H9 (cell line): ENCODE results near the gene ABCG1. TPM values are rescaled to one million over a fixed set of nuclear protein-coding genes. Genes with fewer than 3 reads are reported as not detected.

Source experiments
- DNase-seq: peaks from one replicate; pipeline ENCODE4 v3.0.0-alpha.2; 2017
- H2AFZ ChIP-seq: one replicate; pipeline ENCODE4 v1.6.1; 2013; ENCODE audit warnings: mild to moderate bottlenecking, low read length, control low read depth, moderate library complexity
- H2AK5ac ChIP-seq: 2 replicates; pipeline ENCODE4 v1.6.1; 2013; ENCODE audit warnings: low read length, control low read depth, mixed read lengths; ENCODE audit not compliant: insufficient read length
- H2BK120ac ChIP-seq: one replicate; pipeline ENCODE4 v1.6.1; 2013; ENCODE audit warnings: low read depth, mild to moderate bottlenecking, low read length, control low read depth, inconsistent platforms; ENCODE audit not compliant: poor library complexity, severe bottlenecking
- H2BK12ac ChIP-seq: 2 replicates; pipeline ENCODE4 v1.6.1; 2013; ENCODE audit warnings: low read length, control low read depth, mixed read lengths, low read depth; ENCODE audit not compliant: insufficient read length
- H2BK15ac ChIP-seq: 2 replicates; pipeline ENCODE4 v1.6.1; 2013; ENCODE audit warnings: low read depth, low read length, control low read depth
- H2BK20ac ChIP-seq: one replicate; pipeline ENCODE4 v1.6.1; 2013; ENCODE audit warnings: low read depth, mild to moderate bottlenecking, low read length, control low read depth, inconsistent platforms; ENCODE audit not compliant: poor library complexity, severe bottlenecking
- H2BK5ac ChIP-seq: 2 replicates; pipeline ENCODE4 v1.6.1; 2013; ENCODE audit warnings: low read length, control low read depth, mixed read lengths; ENCODE audit not compliant: insufficient read length
- H3K14ac ChIP-seq: 2 replicates; pipeline ENCODE4 v1.6.1; 2013; ENCODE audit warnings: low read length, control low read depth; ENCODE audit not compliant: insufficient read depth
- H3K18ac ChIP-seq: 2 replicates; pipeline ENCODE4 v1.6.1; 2013; ENCODE audit warnings: low read depth, mild to moderate bottlenecking, mixed read lengths, low read length, control low read depth; ENCODE audit not compliant: insufficient read length
- H3K23ac ChIP-seq: 2 replicates; pipeline ENCODE4 v1.6.1; 2013; ENCODE audit warnings: low read length, control low read depth, mixed read lengths, low read depth; ENCODE audit not compliant: insufficient read length
- H3K23me2 ChIP-seq: 2 replicates; pipeline ENCODE4 v1.6.1; 2013; ENCODE audit warnings: low read depth, mild to moderate bottlenecking, mixed read lengths, low read length, control low read depth; ENCODE audit not compliant: insufficient read length, poor library complexity, severe bottlenecking
- H3K27ac ChIP-seq: 2 replicates; pipeline ENCODE4 v1.5.1; 2013; ENCODE audit warnings: low read length, control low read depth, mixed read lengths, low read depth; ENCODE audit not compliant: insufficient read length
- H3K27me3 ChIP-seq: 2 replicates; pipeline ENCODE4 v1.6.1; 2013; ENCODE audit warnings: low read length, control low read depth, inconsistent platforms; ENCODE audit not compliant: insufficient read depth
- H3K4ac ChIP-seq: 2 replicates; pipeline ENCODE4 v1.6.1; 2013; ENCODE audit warnings: low read depth, mild to moderate bottlenecking, control low read depth, inconsistent platforms, low read length, moderate library complexity
- H3K4me1 ChIP-seq: 2 replicates; pipeline ENCODE4 v1.6.1; 2013; ENCODE audit warnings: low read length, control low read depth, inconsistent platforms; ENCODE audit not compliant: insufficient read depth
- H3K4me2 ChIP-seq: 2 replicates; pipeline ENCODE4 v1.6.1; 2013; ENCODE audit warnings: low read length, control low read depth, mixed read lengths; ENCODE audit not compliant: insufficient read length, insufficient read depth
- H3K56ac ChIP-seq: 2 replicates; pipeline ENCODE4 v1.6.1; 2013; ENCODE audit warnings: low read depth, mild to moderate bottlenecking, mixed read lengths, low read length, control low read depth; ENCODE audit not compliant: insufficient read length
- H3K79me1 ChIP-seq: 2 replicates; pipeline ENCODE4 v1.6.1; 2013; ENCODE audit warnings: low read depth, mild to moderate bottlenecking, moderate library complexity, low read length, control low read depth, inconsistent platforms; ENCODE audit not compliant: insufficient read depth, poor library complexity, severe bottlenecking
- H3K79me2 ChIP-seq: 2 replicates; pipeline ENCODE4 v1.6.1; 2013; ENCODE audit warnings: low read length, control low read depth, inconsistent platforms; ENCODE audit not compliant: insufficient read depth
- H3K9ac ChIP-seq: 2 replicates; pipeline ENCODE4 v1.6.1; 2013; ENCODE audit warnings: low read length, control low read depth, mixed read lengths; ENCODE audit not compliant: insufficient read length; ENCODE audit errors: extremely low read depth
- H3K9me3 ChIP-seq: one replicate; pipeline ENCODE4 v1.6.1; 2013; ENCODE audit warnings: low read depth, low read length, inconsistent platforms; ENCODE audit not compliant: control insufficient read depth
- H3T11ph ChIP-seq: one replicate; pipeline ENCODE4 v1.6.1; 2013; ENCODE audit warnings: mild to moderate bottlenecking, low read length, control low read depth, inconsistent platforms
- H4K20me1 ChIP-seq: one replicate; pipeline ENCODE4 v1.6.1; 2013; ENCODE audit not compliant: control insufficient read depth, insufficient read length, insufficient read depth
- H4K5ac ChIP-seq: 2 replicates; pipeline ENCODE4 v1.6.1; 2013; ENCODE audit warnings: low read depth, mild to moderate bottlenecking, mixed read lengths, low read length, control low read depth; ENCODE audit not compliant: insufficient read length
- H4K8ac ChIP-seq: replicated peaks from 2 replicates; pipeline ENCODE4 v1.6.1; 2013; ENCODE audit warnings: low read length, control low read depth, mixed read lengths, low read depth; ENCODE audit not compliant: insufficient read length
- H4K91ac ChIP-seq: 2 replicates; pipeline ENCODE4 v1.6.1; 2013; ENCODE audit warnings: low read depth, mild to moderate bottlenecking, moderate library complexity, mixed read lengths, low read length, control low read depth; ENCODE audit not compliant: insufficient read length
- H3K27ac Mint-ChIP-seq, 3 experiments: 2 replicates in 2 of 3; 3 replicates in 1 of 3; pipeline ENCODE4 v1.8.0; 2020 to 2021; ENCODE audit warnings: mixed read lengths in 3 of 3, mild to moderate bottlenecking in 1 of 3, moderate library complexity in 1 of 3
- H3K27me3 Mint-ChIP-seq: 2 replicates; pipeline ENCODE4 v1.8.0; 2021; ENCODE audit warnings: low read depth, mild to moderate bottlenecking, moderate library complexity, mixed read lengths
- H3K36me3 Mint-ChIP-seq, 3 experiments: 2 replicates in 2 of 3; 3 replicates in 1 of 3; pipeline ENCODE4 v1.8.0; 2020 to 2021; ENCODE audit warnings: low read depth in 3 of 3, mixed read lengths in 3 of 3; ENCODE audit not compliant: insufficient read depth in 1 of 3
- H3K4me1 Mint-ChIP-seq, 2 experiments: 2 replicates each; pipeline ENCODE4 v1.8.0; 2020; ENCODE audit warnings: mixed read lengths in 2 of 2
- H3K4me3 Mint-ChIP-seq, 2 experiments: 2 replicates in 1 of 2; 3 replicates in 1 of 2; pipeline ENCODE4 v1.8.0; 2020 to 2021; ENCODE audit warnings: mild to moderate bottlenecking in 2 of 2, mixed read lengths in 2 of 2, moderate library complexity in 1 of 2
- H3K9me3 Mint-ChIP-seq, 2 experiments: 2 replicates in 1 of 2; 3 replicates in 1 of 2; pipeline ENCODE4 v1.8.0; 2020; ENCODE audit warnings: mild to moderate bottlenecking in 2 of 2, mixed read lengths in 2 of 2, moderate library complexity in 1 of 2
- WGBS: extraction: QIAGEN DNeasy Blood & Tissue Kit; methylation state at CpG from one replicate; pipeline ENCODE4 v1.1.7; 2013; ENCODE audit warnings: missing lambda C conversion rate, low lambda C conversion rate, mixed read lengths; ENCODE audit not compliant: insufficient read length; ENCODE audit errors: extremely low coverage; 5-methylcytosine and 5-hydroxymethylcytosine counted together
- total RNA-seq: library from RNA; stranded (reverse); gene quantifications from 2 replicates; pipeline ENCODE4 v1.2.1, GENCODE V29; 2021
- TF ChIP-seq, protein P1 (sequence below): fragments of 200-600 bp; sonication (generic); conservative IDR thresholded peaks from 3 replicates; pipeline ENCODE4 v1.8.0; 2021; ENCODE audit warnings: antibody characterized with exemption, mild to moderate bottlenecking

ABCG1 gene
- total RNA-seq, 1 experiment from 2014 or later = 0.83 TPM

DNA sequence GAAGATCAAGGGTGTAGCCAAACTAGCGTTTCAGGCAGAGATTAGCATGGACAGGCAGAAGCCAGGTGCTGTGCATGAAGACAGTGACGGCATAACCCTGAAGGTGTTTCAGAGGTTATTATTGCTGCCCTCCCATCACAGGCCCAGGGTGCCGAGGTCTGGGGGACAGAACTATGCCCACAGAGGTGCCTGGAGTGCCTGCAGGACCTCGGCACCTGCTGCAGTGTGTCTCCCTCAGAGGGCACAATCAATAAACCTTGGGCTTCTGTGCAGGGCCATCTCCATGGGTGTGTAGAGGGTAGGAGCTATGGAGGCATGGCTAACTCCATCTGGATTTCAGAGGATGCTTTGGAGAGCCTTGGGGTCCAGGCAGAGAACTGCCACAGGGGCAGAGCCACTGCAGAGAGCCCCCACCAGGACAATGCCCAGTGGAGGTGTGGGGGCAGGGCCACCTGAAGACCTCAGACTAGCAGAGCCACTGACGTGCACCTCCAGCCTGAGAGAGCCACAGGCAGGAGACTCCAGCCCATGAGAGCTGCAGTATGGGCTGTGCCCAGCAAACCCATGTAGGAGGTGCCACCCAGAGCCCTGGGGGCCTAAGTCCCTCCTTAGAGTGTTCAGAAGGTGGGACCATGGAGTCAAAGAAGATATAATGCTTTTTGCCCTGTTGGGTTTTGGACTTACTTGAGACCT, 5.7 kb upstream of the ABCG1 start:
- H3K9me3 ChIP-seq = no peaks in the 10 kb centered on the region
- H3K56ac ChIP-seq = no peak overlapping the region
- no peak overlapping the region for H3K23ac ChIP-seq
- H3K9me3 Mint-ChIP-seq = peaks cover 16 to 23% of the 10 kb centered on the region in 2 experiments
- H3K79me2 ChIP-seq = no peaks in the 10 kb centered on the region
- H2BK15ac ChIP-seq = no peak overlapping the region
- H3T11ph ChIP-seq = no peak overlapping the region
- no peak overlapping the region for H3K4ac ChIP-seq
- no peak overlapping the region for H3K9ac ChIP-seq
- peaks cover 14 to 23% of the 10 kb centered on the region in 2 experiments for H3K4me1 Mint-ChIP-seq
- H2AK5ac ChIP-seq = no peak overlapping the region
- no peak overlapping the region for H4K5ac ChIP-seq
- no peak overlapping the region for H2AFZ ChIP-seq
- H4K20me1 ChIP-seq = no peaks in the 10 kb centered on the region
- no peak overlapping the region for H4K8ac ChIP-seq
- WGBS = no CpG with 5 or more reads among the region's 5 CpGs
- H3K27ac Mint-ChIP-seq = no peak overlapping the region
- H3K4me2 ChIP-seq = no peak overlapping the region
- H2BK20ac ChIP-seq = no peak overlapping the region
- H3K18ac ChIP-seq = no peak overlapping the region
- no peaks in the 10 kb centered on the region for H3K4me1 ChIP-seq
- no peaks in the 10 kb centered on the region for H3K79me1 ChIP-seq
- peaks cover 2 to 4% (median 2%) of the 10 kb centered on the region in 3 experiments; a peak in 4 of 7 replicates for H3K36me3 Mint-ChIP-seq
- DNase-seq = no peak
- TF ChIP-seq, protein P1, sequence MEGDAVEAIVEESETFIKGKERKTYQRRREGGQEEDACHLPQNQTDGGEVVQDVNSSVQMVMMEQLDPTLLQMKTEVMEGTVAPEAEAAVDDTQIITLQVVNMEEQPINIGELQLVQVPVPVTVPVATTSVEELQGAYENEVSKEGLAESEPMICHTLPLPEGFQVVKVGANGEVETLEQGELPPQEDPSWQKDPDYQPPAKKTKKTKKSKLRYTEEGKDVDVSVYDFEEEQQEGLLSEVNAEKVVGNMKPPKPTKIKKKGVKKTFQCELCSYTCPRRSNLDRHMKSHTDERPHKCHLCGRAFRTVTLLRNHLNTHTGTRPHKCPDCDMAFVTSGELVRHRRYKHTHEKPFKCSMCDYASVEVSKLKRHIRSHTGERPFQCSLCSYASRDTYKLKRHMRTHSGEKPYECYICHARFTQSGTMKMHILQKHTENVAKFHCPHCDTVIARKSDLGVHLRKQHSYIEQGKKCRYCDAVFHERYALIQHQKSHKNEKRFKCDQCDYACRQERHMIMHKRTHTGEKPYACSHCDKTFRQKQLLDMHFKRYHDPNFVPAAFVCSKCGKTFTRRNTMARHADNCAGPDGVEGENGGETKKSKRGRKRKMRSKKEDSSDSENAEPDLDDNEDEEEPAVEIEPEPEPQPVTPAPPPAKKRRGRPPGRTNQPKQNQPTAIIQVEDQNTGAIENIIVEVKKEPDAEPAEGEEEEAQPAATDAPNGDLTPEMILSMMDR = no peak
- no peak overlapping the region for H2BK12ac ChIP-seq
- peaks cover 69% of the 10 kb centered on the region for H3K27me3 Mint-ChIP-seq
- no peak overlapping the region for H4K91ac ChIP-seq
- no peak overlapping the region for H3K4me3 Mint-ChIP-seq
- H3K14ac ChIP-seq = no peak overlapping the region
- no peaks in the 10 kb centered on the region; the same call in 1 of the 2 replicates for H3K27me3 ChIP-seq
- H3K23me2 ChIP-seq = no peaks in the 10 kb centered on the region
- H3K27ac ChIP-seq = no peak overlapping the region
- no peak overlapping the region for H2BK5ac ChIP-seq
- H2BK120ac ChIP-seq = no peak overlapping the region
